GM19328 (cell line): ENCODE results near the gene MITF.

Experiments
- ATAC-seq: cut with Tn5 transposase; IDR thresholded peaks from one replicate; pipeline ENCODE4 v1.9.1; 2021; ENCODE audit warnings: mild to moderate bottlenecking, moderate library complexity; ENCODE audit not compliant: unreplicated experiment

Gene MITF

GRCh38 chr3:69867941-69868505 lies 128.8 kb downstream of the MITF start:
- no peak for ATAC-seq

DNA sequence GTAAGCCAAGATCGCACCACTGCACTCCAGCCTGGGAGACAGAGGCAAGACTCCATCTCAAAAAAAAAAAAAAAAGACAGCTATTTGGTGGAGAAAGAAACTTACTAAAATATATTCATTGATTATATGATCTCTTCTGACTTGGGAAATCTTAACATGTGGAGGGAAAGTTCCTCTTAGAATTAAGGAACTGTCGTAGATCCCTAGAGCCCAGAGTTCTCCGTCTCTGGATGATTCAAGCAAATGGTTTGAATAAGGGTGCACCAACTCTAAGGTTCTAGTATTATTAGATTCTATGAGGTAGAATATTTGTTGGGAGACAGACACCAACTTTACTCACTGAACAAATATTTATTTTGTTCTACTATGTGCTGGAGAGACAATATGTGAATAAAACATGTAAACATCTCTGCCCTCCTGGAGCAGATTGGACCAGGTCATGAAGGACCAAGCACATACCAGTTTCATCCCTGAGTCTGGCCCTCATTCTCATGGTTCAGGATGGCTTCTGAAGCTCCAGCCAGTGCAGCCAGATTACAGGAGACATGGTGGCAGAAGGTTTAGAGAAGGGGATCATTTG lies 129.7 kb downstream of the MITF start:
- ATAC-seq, result no peak

DNA sequence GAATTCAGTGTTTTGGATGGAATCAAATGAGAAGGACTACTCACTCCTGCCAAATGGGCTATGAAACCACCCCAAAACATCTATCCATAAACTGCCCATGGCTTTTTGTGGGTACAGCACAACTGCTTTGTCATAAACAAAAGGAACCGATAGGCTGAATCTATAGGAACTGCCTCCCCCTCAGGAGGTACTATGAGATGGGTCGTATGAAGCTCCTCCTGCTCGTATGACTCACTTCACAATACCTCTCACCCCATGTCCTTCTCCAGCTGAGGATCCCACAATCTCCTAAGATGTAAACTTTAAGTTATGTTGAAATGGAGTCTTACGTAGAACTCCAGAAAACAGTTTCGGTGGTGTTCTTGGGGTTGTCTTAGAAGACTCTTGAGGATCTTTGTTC lies 130.4 kb downstream of the MITF start:
- ATAC-seq, result no peak

DNA sequence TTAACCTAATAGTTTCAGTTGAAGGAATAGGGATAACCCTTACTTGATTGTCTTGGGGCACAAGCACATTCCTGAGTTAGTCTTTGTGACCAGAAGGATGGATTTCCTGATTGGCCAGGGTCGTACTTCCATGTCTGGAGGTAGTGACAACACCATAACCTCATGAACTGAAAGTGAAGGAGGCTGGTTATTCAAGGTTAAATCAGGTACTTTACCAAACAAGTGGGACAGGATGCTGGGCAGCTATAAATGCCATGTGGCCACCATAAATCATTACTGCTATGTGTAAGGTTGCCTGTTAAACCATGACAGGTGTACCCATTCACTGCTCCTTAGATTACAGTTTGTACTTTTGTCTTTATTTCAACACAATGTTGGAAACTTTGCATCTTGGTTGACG lies 132.0 kb downstream of the MITF start:
- ATAC-seq, result no peak

DNA sequence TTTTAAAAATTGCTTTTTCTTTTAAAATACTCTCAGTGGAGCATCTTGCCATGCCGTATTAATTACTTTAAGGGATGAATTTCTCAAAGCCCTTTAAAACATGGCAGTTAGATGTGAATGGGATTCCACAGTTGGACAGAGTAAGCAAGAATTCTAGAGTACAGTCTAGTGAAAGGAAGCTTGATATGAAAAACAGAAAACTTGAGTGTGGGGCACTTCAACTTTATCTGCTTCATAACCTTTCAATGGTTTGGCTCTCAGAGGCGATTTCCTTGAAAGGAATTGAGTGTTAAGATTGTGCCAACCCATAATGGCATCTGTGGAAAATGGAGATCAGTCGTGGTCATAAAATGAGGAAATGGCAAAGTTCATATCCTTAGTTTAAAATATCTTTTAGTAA lies 132.6 kb downstream of the MITF start:
- ATAC-seq, result no peak

DNA sequence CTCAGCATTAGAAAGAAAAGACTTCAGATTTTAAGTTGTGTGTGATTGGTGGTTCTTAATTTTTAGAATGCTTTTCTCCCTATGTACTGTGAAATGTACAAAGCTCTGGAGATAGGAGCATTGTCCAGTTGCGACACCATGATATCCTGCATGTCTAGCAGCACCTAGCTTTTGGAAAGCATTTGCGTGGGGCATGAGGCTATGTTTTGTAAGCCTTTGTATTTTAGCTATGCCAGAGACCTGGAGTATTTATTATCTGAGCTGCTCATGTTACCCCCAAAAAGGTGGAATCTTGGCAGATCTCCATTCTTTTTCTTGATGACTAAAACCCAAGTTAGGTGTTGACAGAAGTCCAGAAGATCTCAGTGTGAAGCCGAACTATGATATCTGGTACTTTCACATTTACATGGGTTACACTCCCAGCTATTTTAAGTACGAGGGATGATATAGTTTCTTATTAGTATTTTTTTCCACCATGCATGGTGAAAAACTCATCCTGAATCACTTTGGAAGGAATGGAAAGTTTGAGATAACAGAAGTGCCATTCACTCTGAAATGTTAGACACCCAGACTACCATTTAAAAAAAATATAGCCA lies 133.6 kb downstream of the MITF start:
- no peak for ATAC-seq

- ATAC-seq, result no peak
Measured at GRCh38 chr3:69876073-69876472, 136.8 kb downstream of the MITF start.

- no peak for ATAC-seq
Measured at GRCh38 chr3:69878254-69878653, 139.0 kb downstream of the MITF start.

DNA sequence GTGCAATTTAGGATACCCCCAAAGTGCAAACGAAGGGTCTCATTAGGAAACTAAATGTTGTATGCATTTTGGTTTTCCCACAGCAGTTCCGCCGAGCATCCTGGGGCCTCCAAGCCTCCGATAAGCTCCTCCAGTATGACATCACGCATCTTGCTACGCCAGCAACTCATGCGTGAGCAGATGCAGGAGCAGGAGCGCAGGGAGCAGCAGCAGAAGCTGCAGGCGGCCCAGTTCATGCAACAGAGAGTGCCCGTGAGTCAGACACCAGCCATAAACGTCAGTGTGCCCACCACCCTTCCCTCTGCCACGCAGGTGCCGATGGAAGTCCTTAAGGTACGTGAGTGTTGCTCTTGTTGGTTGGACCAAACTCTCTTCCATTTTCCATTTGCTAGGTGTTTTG lies 139.8 kb downstream of the MITF start:
- ATAC-seq, result no peak

- no peak for ATAC-seq
Measured at GRCh38 chr3:69880069-69880640, 140.9 kb downstream of the MITF start.

GRCh38 chr3:69881051-69881450 lies 141.8 kb downstream of the MITF start:
- ATAC-seq, result no peak

DNA sequence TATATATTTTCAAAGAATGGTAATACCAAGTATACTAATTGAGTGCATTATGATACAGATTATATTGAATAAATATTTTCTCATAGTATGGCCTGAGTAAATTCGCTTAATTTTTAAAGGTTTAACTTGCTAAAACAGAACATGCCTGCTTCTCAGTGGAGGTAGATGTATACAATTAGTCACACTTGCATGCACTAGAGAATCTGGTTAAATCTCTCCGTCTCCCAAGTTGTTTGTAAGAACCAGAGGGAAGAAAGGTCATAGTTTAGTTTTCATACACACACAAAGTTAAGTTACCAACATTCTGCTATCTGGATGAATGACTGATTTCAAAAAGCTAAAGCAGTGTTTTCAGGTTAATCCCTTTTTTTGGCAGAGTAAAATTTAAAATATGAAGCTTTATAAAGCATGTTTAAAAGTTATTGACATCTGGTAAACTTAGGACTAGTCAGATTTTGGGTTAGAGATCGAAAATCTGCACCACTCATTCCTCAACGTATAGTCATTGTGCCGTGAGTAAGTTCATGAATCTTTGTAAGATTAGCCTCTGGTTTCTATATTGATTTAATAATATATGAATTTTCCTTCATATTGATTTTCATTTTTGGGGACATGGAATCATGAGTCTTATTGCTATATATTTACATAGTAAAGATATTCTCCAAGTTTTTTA lies 142.6 kb downstream of the MITF start:
- no peak for ATAC-seq

DNA sequence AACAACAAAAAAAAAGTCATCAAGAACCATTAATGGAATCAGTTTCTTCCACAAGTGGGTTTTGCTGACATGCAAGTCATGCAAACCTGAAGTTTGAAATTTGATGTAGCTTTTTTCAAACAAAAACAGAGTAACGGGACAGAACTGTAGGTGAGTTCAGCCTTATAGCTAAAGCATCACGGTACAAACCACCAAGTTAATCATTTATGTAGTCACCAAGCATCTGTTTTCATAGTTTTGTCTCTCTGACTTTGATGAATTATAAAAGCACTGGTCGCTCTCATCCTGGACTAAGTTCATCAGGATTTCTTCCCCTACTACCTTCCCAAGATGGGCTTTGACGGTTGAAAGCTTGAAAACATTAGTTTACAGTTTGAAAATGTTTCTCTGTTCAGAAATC lies 143.3 kb downstream of the MITF start:
- ATAC-seq, result no peak

DNA sequence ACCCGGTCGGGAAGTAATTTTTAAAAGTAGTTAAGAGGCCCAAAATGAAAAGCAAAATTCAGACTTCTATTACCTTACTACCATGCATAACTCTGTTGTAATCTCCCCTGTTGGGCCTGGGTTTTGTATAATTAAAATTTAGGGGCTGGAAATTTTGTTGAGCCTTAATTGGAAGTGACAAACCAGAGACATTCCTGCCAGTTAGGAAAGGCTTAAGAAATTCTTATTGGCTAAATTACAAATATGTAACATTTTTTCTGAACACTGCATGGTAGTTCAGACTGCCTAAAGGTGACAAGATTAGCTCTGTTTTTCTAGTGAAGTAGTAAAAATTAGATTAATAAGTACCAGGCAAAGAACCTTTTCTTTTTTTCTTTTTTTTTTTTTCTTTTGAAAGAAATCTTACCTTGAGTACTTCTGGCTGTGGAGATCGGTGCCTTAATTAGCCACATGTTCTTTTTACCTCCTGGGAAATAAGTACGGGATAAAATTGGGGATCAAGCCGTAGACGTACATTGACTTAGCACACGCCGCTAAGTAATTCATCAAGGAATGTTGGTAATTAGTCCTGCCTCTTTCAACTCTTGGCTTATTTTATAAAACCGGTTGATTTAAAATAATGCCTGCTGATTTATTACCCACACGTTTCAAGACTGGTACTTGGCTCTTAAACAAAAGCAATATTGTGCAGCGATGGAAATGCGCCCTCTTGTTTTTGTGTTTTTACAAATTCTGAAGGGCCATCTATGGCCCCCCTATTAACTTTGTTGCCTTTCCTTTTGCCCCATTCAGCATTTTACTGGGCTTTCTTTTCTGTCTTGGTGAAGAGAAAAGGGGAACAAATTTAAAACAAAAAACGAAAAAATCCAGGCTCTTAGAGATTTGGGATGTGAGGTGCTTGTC lies 149.0 kb downstream of the MITF start:
- ATAC-seq, result no peak

GRCh38 chr3:69888943-69889315 lies 149.7 kb downstream of the MITF start:
- ATAC-seq, result no peak

DNA sequence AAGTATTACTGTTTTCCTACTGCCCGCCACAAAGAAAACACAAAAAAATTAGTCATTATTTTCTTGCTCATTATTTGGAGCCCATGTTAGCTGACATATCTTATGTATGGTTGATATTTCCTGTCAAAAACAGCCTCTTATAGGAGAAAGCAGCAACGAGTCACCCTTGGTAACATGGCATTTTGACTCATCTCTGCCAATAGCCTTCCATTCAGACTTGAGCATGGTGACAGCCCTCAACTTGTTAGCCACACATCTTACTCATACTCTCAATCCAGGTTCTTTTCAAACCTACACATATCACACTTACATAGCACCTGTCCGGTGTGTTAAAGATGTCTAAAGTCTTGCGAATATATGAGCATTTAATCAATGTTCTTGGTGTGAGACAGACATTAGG lies 150.8 kb downstream of the MITF start:
- no peak for ATAC-seq

DNA sequence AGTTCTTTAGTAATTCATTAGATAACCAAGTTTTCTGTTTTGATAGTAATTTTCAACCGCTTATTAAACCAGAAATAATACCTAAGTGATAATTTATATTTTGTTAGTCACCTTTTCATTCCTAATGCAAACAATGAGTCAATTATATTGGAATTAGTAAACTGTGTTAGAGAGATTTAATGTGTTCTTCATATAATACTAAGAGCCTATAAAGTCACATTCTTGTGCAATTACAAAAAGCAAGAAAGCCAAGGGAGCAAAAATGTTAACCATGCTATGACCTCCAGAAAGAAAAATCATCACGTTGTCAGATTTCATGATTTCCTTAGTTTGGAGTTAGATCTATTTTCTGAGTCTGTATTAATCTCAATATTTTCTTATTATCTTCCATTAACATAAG lies 151.4 kb downstream of the MITF start:
- ATAC-seq, result no peak

- ATAC-seq, result no peak
Measured at GRCh38 chr3:69892706-69893105, 153.4 kb downstream of the MITF start.

- no peak for ATAC-seq
Measured at GRCh38 chr3:69893274-69893673, 154.0 kb downstream of the MITF start.

GRCh38 chr3:69896095-69896494 lies 156.8 kb downstream of the MITF start:
- no peak for ATAC-seq

DNA sequence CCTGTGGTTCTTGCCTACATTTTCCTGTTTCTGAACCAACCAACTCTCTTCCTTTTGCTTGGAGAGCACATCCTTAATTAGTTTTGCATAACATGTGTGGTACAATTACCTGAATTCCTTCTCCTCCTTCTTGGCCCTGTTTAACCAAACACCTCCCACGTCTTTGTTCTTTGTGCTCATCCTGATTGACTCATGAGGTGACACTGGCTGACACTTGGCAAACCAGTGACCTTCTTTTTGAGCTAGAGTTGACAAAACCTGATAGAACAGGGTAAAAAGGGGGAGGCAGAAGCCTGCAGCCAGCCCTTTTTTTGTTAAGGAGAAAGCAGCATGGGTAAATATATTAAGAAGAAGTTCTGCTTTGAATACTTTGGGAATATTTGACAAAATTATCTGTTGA lies 161.1 kb downstream of the MITF start:
- no peak for ATAC-seq
